HEK293 (cell line): ENCODE results near the gene DENND4B.

ENCODE experiments used
- CTCF ChIA-PET: fragments of 350-600 bp; formaldehyde crosslinking; extraction: SDS; loops from one replicate; lab custom pipeline; 2021; ENCODE audit warnings: antibody characterized with exemption; lab: Yijun Ruan, JAX
- POLR2A ChIA-PET: fragments of 300-600 bp; formaldehyde crosslinking; extraction: SDS; loops from one replicate; lab custom pipeline; 2020; ENCODE audit warnings: antibody characterized with exemption, inconsistent platforms; lab: Yijun Ruan, JAX
- H3K27ac ChIP-seq: fragments of 200-500 bp; sonication (Bioruptor generic); 2 replicates; pipeline ENCODE4 v1.5.1; 2014; ENCODE audit warnings: low read depth, low read length, control low read depth, inconsistent platforms; ENCODE audit errors: extremely low read depth
- H3K36me3 ChIP-seq, 2 experiments: fragments of 200-500 bp in 1 of 2; sonication (Bioruptor generic) in 1 of 2; 1 replicate in 1 of 2; 2 replicates in 1 of 2; pipeline ENCODE4 v1.5.1; 2014 to 2017; ENCODE audit warnings: inconsistent platforms in 2 of 2, low read length in 2 of 2; ENCODE audit not compliant: control insufficient read depth in 2 of 2, insufficient read depth in 1 of 2
- H3K4me1 ChIP-seq: fragments of 200-500 bp; sonication (Bioruptor generic); 2 replicates; pipeline ENCODE4 v1.5.1; 2014; ENCODE audit warnings: mild to moderate bottlenecking, low read length, inconsistent platforms; ENCODE audit not compliant: control insufficient read depth, insufficient read depth
- H3K4me3 ChIP-seq: 2 replicates; pipeline ENCODE4 v1.5.1; 2011; ENCODE audit warnings: low read depth, mild to moderate bottlenecking, control low read depth, low read length, moderate library complexity
- H3K9me3 ChIP-seq: fragments of 200-500 bp; sonication (Bioruptor generic); 2 replicates; pipeline ENCODE4 v1.5.1; 2014; ENCODE audit warnings: low read depth, low read length, inconsistent platforms; ENCODE audit not compliant: control insufficient read depth, insufficient read depth
- EGR2 ChIP-seq: fragments of 450-650 bp; formaldehyde crosslinking; IDR thresholded peaks from 2 replicates; pipeline ENCODE4 v1.5.1; 2016; ENCODE audit warnings: low read depth, missing biosample characterization, missing genetic modification characterization
- HOXD13 ChIP-seq: sonication (generic); formaldehyde crosslinking; IDR thresholded peaks from 2 replicates; pipeline ENCODE4 v1.8.0; 2022; ENCODE audit warnings: missing genetic modification reagents, borderline replicate concordance
- KLF7 ChIP-seq: fragments of 450-650 bp; formaldehyde crosslinking; IDR thresholded peaks from 2 replicates; pipeline ENCODE4 v1.5.1; 2016; ENCODE audit warnings: missing biosample characterization, missing genetic modification characterization, borderline replicate concordance
- PRDM10 ChIP-seq: fragments of 450-650 bp; formaldehyde crosslinking; IDR thresholded peaks from 2 replicates; pipeline ENCODE4 v1.5.1; 2016; ENCODE audit warnings: missing biosample characterization, missing genetic modification characterization
- SALL2 ChIP-seq: fragments of 450-650 bp; formaldehyde crosslinking; IDR thresholded peaks from 2 replicates; pipeline ENCODE4 v1.5.0; 2017; ENCODE audit warnings: missing biosample characterization, mild to moderate bottlenecking, missing genetic modification characterization, borderline replicate concordance
- SCRT1 ChIP-seq: fragments of 450-650 bp; formaldehyde crosslinking; IDR thresholded peaks from 2 replicates; pipeline ENCODE4 v1.5.1; 2016; ENCODE audit warnings: missing biosample characterization, missing genetic modification characterization, borderline replicate concordance
- SP2 ChIP-seq: fragments of 450-650 bp; formaldehyde crosslinking; IDR thresholded peaks from 2 replicates; pipeline ENCODE4 v1.5.1; 2016; ENCODE audit warnings: missing biosample characterization, missing genetic modification characterization
- ZBTB17 ChIP-seq: fragments of 450-650 bp; formaldehyde crosslinking; IDR thresholded peaks from 2 replicates; pipeline ENCODE4 v1.5.1; 2016; ENCODE audit warnings: missing biosample characterization, missing genetic modification characterization
- ZFP41 ChIP-seq: fragments of 450-650 bp; formaldehyde crosslinking; IDR thresholded peaks from 2 replicates; pipeline ENCODE4 v1.5.1; 2016; ENCODE audit warnings: missing biosample characterization, missing genetic modification characterization, borderline replicate concordance
- ZNF114 ChIP-seq: fragments of 450-650 bp; formaldehyde crosslinking; IDR thresholded peaks from 2 replicates; pipeline ENCODE4 v1.5.0; 2017; ENCODE audit warnings: missing biosample characterization, missing genetic modification characterization
- ZNF18 ChIP-seq: fragments of 450-650 bp; formaldehyde crosslinking; IDR thresholded peaks from 2 replicates; pipeline ENCODE4 v1.5.1; 2016; ENCODE audit warnings: missing biosample characterization, missing genetic modification characterization
- ZNF248 ChIP-seq: fragments of 450-650 bp; formaldehyde crosslinking; IDR thresholded peaks from 2 replicates; pipeline ENCODE4 v1.5.1; 2017; ENCODE audit warnings: missing biosample characterization, missing genetic modification characterization
- ZNF280C ChIP-seq: fragments of 450-650 bp; formaldehyde crosslinking; IDR thresholded peaks from 2 replicates; pipeline ENCODE4 v1.5.1; 2016; ENCODE audit warnings: missing biosample characterization, missing genetic modification characterization
- ZNF302 ChIP-seq: fragments of 450-650 bp; formaldehyde crosslinking; IDR thresholded peaks from 2 replicates; pipeline ENCODE4 v1.5.1; 2016; ENCODE audit warnings: missing biosample characterization, missing genetic modification characterization, low read depth
- ZNF366 ChIP-seq: fragments of 450-650 bp; formaldehyde crosslinking; conservative IDR thresholded peaks from 2 replicates; pipeline ENCODE4 v1.5.1; 2016; ENCODE audit warnings: missing biosample characterization, missing genetic modification characterization
- ZNF391 ChIP-seq: fragments of 450-650 bp; formaldehyde crosslinking; IDR thresholded peaks from 2 replicates; pipeline ENCODE4 v1.5.1; 2016; ENCODE audit warnings: low read depth, missing biosample characterization, missing genetic modification characterization, borderline replicate concordance
- ZNF423 ChIP-seq: fragments of 450-650 bp; formaldehyde crosslinking; IDR thresholded peaks from 2 replicates; pipeline ENCODE4 v1.5.1; 2016; ENCODE audit warnings: missing biosample characterization, missing genetic modification characterization
- ZNF513 ChIP-seq: fragments of 450-650 bp; IDR thresholded peaks from 2 replicates; pipeline ENCODE4 v1.5.1; 2018; ENCODE audit warnings: missing biosample characterization, missing genetic modification characterization
- ZNF549 ChIP-seq: fragments of 450-650 bp; IDR thresholded peaks from 2 replicates; pipeline ENCODE4 v1.5.1; 2018; ENCODE audit warnings: missing biosample characterization, missing genetic modification characterization, mild to moderate bottlenecking, inconsistent platforms, moderate library complexity
- ZNF596 ChIP-seq: fragments of 450-650 bp; IDR thresholded peaks from 2 replicates; pipeline ENCODE4 v1.5.0; 2018; ENCODE audit warnings: missing biosample characterization, mild to moderate bottlenecking, missing genetic modification characterization, moderate library complexity
- ZNF600 ChIP-seq: fragments of 450-650 bp; formaldehyde crosslinking; IDR thresholded peaks from 2 replicates; pipeline ENCODE4 v1.5.1; 2016; ENCODE audit warnings: missing biosample characterization, missing genetic modification characterization
- ZNF670 ChIP-seq: fragments of 450-650 bp; formaldehyde crosslinking; IDR thresholded peaks from 2 replicates; pipeline ENCODE4 v1.5.1; 2016; ENCODE audit warnings: missing biosample characterization, missing genetic modification characterization, low read depth
- ZNF692 ChIP-seq: fragments of 450-650 bp; formaldehyde crosslinking; IDR thresholded peaks from 2 replicates; pipeline ENCODE4 v1.5.1; 2016; ENCODE audit warnings: missing biosample characterization, missing genetic modification characterization
- ZNF701 ChIP-seq: fragments of 450-650 bp; formaldehyde crosslinking; IDR thresholded peaks from 2 replicates; pipeline ENCODE4 v1.5.1; 2016; ENCODE audit warnings: missing biosample characterization, missing genetic modification characterization
- ZNF776 ChIP-seq: fragments of 450-650 bp; formaldehyde crosslinking; IDR thresholded peaks from 2 replicates; pipeline ENCODE4 v1.5.0; 2017; ENCODE audit warnings: missing biosample characterization, missing genetic modification characterization, borderline replicate concordance
- ZNF843 ChIP-seq: fragments of 450-650 bp; formaldehyde crosslinking; IDR thresholded peaks from 2 replicates; pipeline ENCODE4 v1.5.1; 2016; ENCODE audit warnings: missing biosample characterization, missing genetic modification characterization

The DENND4B gene

GRCh38 chr1:153945795-153946621, 510 bp downstream of the DENND4B start:
- CTCF ChIA-PET: interaction anchor here (0.6 to 2.5 kb wide), 26 partner anchors 8 to 156 kb away, joined by 3 to 13 read pairs (median 5); partner anchors contain the start of genes RAB13 and SLC39A1
- Histone ChIP-seq H3K9me3 (no peaks in the 10 kb centered on the region), H3K4me3 (peak overlapping the region; percentile 74), H3K36me3 (peaks cover 7 to 67% of the 10 kb centered on the region in 2 experiments; a peak in 2 of 3 replicates), H3K4me1 (no peaks in the 10 kb centered on the region), H3K27ac (peak overlapping the region; percentile 91)
- POLR2A ChIA-PET: interaction anchor here (0.6 to 4.3 kb wide), 12 partner anchors 10 to 143 kb away, joined by 4 to 36 read pairs (median 10); partner anchors contain the start of genes CREB3L4, CRTC2, GATAD2B and JTB
- TF ChIP-seq ZNF670: no peak
- 0 out of 2 replicates have a peak, but pooled peaks have one; percentile 27 for TF ChIP-seq ZNF843
- TF ChIP-seq SALL2: no peak
- peak; percentile 91 for TF ChIP-seq PRDM10
- no peak for TF ChIP-seq ZNF114 (tag by site-specific recombination)
- TF ChIP-seq ZNF701 (tag by site-specific recombination): no peak
- TF ChIP-seq ZNF776: no peak
- TF ChIP-seq ZBTB17 (tag by site-specific recombination): no peak; the same call in 1 of the 2 replicates
- TF ChIP-seq ZNF18 (tag by site-specific recombination): no peak
- TF ChIP-seq SCRT1 (tag by site-specific recombination): no peak
- TF ChIP-seq ZNF692: peak; percentile 66; the same call in 1 of the 2 replicates
- no peak for TF ChIP-seq ZNF391 (tag by site-specific recombination)
- TF ChIP-seq ZNF280C (tag by site-specific recombination): no peak
- no peak for TF ChIP-seq ZFP41
- TF ChIP-seq ZNF248 (tag by site-specific recombination): no peak
- TF ChIP-seq ZNF302: no peak
- peak; percentile 85 for TF ChIP-seq ZNF600
- TF ChIP-seq KLF7 (tag by site-specific recombination): no peak
- peak; percentile 98 for TF ChIP-seq ZNF423 (tag by site-specific recombination)
- peak; percentile 82 for TF ChIP-seq SP2 (tag by site-specific recombination)
- TF ChIP-seq ZNF513 (tag by site-specific recombination): peak; percentile 68
- TF ChIP-seq ZNF596: no peak
- TF ChIP-seq ZNF549: no peak
- TF ChIP-seq EGR2 (tag by site-specific recombination): no peak; the same call in 1 of the 2 replicates
- no peak for TF ChIP-seq HOXD13
- 0 out of 2 replicates have a peak, but pooled peaks have one; percentile 15 for TF ChIP-seq ZNF366 (tag by site-specific recombination)
